Endothelial cell of umbilical vein (primary cell): Measurements from ENCODE around the gene FBN3. TPM values are rescaled to one million over a fixed set of nuclear protein-coding genes. Genes with fewer than 3 reads are reported as not detected.

Experiments used
- BruUV-seq: library from RNA; stranded (reverse); fragments of 400-500 nt; replicated peaks from 2 replicates; lab custom pipeline; 2021; lab: Mats Ljungman, UMichigan
- CTCF ChIA-PET: fragments of 300-600, 350-600 bp; sonication (Branson Sonifier 250); formaldehyde crosslinking; loops from one replicate; lab custom pipeline; 2021; ENCODE audit warnings: antibody characterized with exemption, inconsistent platforms; lab: Charles Lee
- POLR2A ChIA-PET: fragments of 300-600, 350-600 bp; sonication (Branson Sonifier 250); formaldehyde crosslinking; loops from one replicate; lab custom pipeline; 2021; ENCODE audit warnings: antibody characterized with exemption, inconsistent platforms; lab: Charles Lee
- DNase-seq: peaks from one replicate; pipeline ENCODE4 v3.0.0-alpha.2; 2011; ENCODE audit warnings: low read depth, low spot score
- FAIRE-seq: peaks from 2 replicates; lab custom pipeline; 2011; peaks lifted over from hg19 to GRCh38; lab: Jason Lieb, UNC
- H2AFZ ChIP-seq: 2 replicates; pipeline ENCODE4 v1.6.0; 2012; ENCODE audit warnings: low read depth, low read length, control low read depth, inconsistent platforms
- H3K27ac ChIP-seq: 2 replicates; pipeline ENCODE4 v1.5.1; 2011; ENCODE audit warnings: low read depth, mild to moderate bottlenecking, control low read depth, low read length, moderate library complexity; ENCODE audit not compliant: insufficient read depth
- H3K27me3 ChIP-seq, 2 experiments: 2 replicates each; pipeline versions ENCODE4 v1.6.0 to v1.6.1; 2011; ENCODE audit warnings: low read length in 2 of 2, mixed read lengths in 1 of 2; ENCODE audit not compliant: control insufficient read depth in 2 of 2, insufficient read depth in 2 of 2
- H3K36me3 ChIP-seq, 2 experiments: 2 replicates in 1 of 2; 3 replicates in 1 of 2; pipeline ENCODE4 v1.5.1; 2011; ENCODE audit warnings: low read length in 2 of 2, mild to moderate bottlenecking in 1 of 2, moderate library complexity in 1 of 2; ENCODE audit not compliant: control insufficient read depth in 2 of 2, insufficient read depth in 2 of 2; ENCODE audit errors: extremely low read depth in 1 of 2
- H3K4me1 ChIP-seq: 3 replicates; pipeline ENCODE4 v1.5.1; 2011; ENCODE audit warnings: mild to moderate bottlenecking, low read length; ENCODE audit not compliant: control insufficient read depth, insufficient read depth; ENCODE audit errors: extremely low read depth
- H3K4me2 ChIP-seq: 2 replicates; pipeline ENCODE4 v1.6.1; 2011; ENCODE audit warnings: low read length, control low read depth, mixed read lengths; ENCODE audit not compliant: insufficient read depth
- H3K4me3 ChIP-seq, 3 experiments: fragments of 200-600 bp in 1 of 3; sonication (generic), shearing (Covaris generic) in 1 of 3; replicated peaks in 1 of 3; 2 replicates each; pipeline ENCODE4 v1.5.1; 2011 to 2016; ENCODE audit warnings: control low read depth in 3 of 3, low read length in 3 of 3, mild to moderate bottlenecking in 2 of 3, inconsistent platforms in 1 of 3, low read depth in 1 of 3, moderate library complexity in 1 of 3; ENCODE audit not compliant: insufficient read depth in 1 of 3
- H3K79me2 ChIP-seq: 2 replicates; pipeline ENCODE4 v1.6.0; 2012; ENCODE audit warnings: low read length, inconsistent platforms; ENCODE audit not compliant: control insufficient read depth, insufficient read depth
- H3K9ac ChIP-seq: replicated peaks from 2 replicates; pipeline ENCODE3; 2011; ENCODE audit warnings: low read length, control low read depth; ENCODE audit not compliant: insufficient read depth; ENCODE audit errors: extremely low read depth
- H3K9me1 ChIP-seq: replicated peaks from 3 replicates; pipeline ENCODE4 v1.6.0; 2011; ENCODE audit warnings: mild to moderate bottlenecking, low read length; ENCODE audit not compliant: control insufficient read depth, insufficient read depth; ENCODE audit errors: extremely low read depth
- H3K9me3 ChIP-seq: replicated peaks from 2 replicates; pipeline ENCODE4 v1.5.1; 2012; ENCODE audit warnings: low read length, inconsistent platforms; ENCODE audit not compliant: control insufficient read depth, insufficient read depth
- H4K20me1 ChIP-seq: replicated peaks from 2 replicates; pipeline ENCODE3; 2011; ENCODE audit warnings: mild to moderate bottlenecking, low read length; ENCODE audit not compliant: control insufficient read depth, insufficient read depth; ENCODE audit errors: extremely low read depth
- CTCF ChIP-seq, 2 donors: IDR thresholded peaks; 1 replicate in 1 of 2; 2 replicates in 1 of 2; pipeline ENCODE4 v1.5.1; 2011; ENCODE audit warnings: low read length in 2 of 2, mild to moderate bottlenecking in 2 of 2, moderate library complexity in 2 of 2, control low read depth in 1 of 2, inconsistent platforms in 1 of 2, low read depth in 1 of 2; ENCODE audit not compliant: insufficient read depth in 1 of 2; ENCODE audit errors: extremely low read depth in 1 of 2
- EZH2 ChIP-seq: IDR thresholded peaks from 2 replicates; pipeline ENCODE4 v1.6.1; 2012; ENCODE audit warnings: borderline replicate concordance, low read depth, mild to moderate bottlenecking, moderate library complexity, low read length, inconsistent platforms; ENCODE audit not compliant: severe bottlenecking
- FOS ChIP-seq: IDR thresholded peaks from 2 replicates; pipeline ENCODE4 v1.6.1; 2011; ENCODE audit warnings: mild to moderate bottlenecking, low read length, moderate library complexity, borderline replicate concordance; ENCODE audit not compliant: insufficient read depth
- GATA2 ChIP-seq: IDR thresholded peaks from 2 replicates; pipeline ENCODE4 v1.7.0; 2011; ENCODE audit warnings: low read depth, mild to moderate bottlenecking, moderate library complexity, mixed read lengths, low read length; ENCODE audit not compliant: insufficient read length, insufficient read depth
- JUN ChIP-seq: IDR thresholded peaks from 2 replicates; pipeline ENCODE4 v1.6.1; 2011; ENCODE audit warnings: borderline replicate concordance, low read depth; ENCODE audit not compliant: insufficient read length, insufficient read depth
- MAX ChIP-seq: IDR thresholded peaks from 2 replicates; pipeline ENCODE4 v1.6.1; 2011; ENCODE audit not compliant: insufficient read depth, insufficient read length
- MYC ChIP-seq: IDR thresholded peaks from one replicate; pipeline ENCODE4 v1.6.1; 2011; ENCODE audit warnings: mild to moderate bottlenecking, low read depth, low read length
- POLR2A ChIP-seq: IDR thresholded peaks from 2 replicates; pipeline ENCODE4 v1.6.1; 2012; ENCODE audit warnings: low read depth, mild to moderate bottlenecking, control low read depth, low read length
- POLR2AphosphoS5 ChIP-seq: IDR thresholded peaks from 2 replicates; pipeline ENCODE4 v1.6.1; 2012; ENCODE audit warnings: low read depth, mild to moderate bottlenecking, control low read depth, low read length, moderate library complexity; ENCODE audit not compliant: insufficient read depth
- dilution Hi-C: fragments of 300-500 bp; cut with MboI; formaldehyde crosslinking; loops from one replicate; pipeline ENCODE4 v1.15.0; 2019; ENCODE audit warnings: low sequenced_read_pairs; ENCODE audit not compliant: extremely low pct_ligation_motif_present
- intact Hi-C: fragments of 100-400 bp; cut with micrococcal nuclease; formaldehyde crosslinking; loops from one replicate; pipeline ENCODE4 v1.10.0; 2022
- polyA plus RNA-seq, 4 experiments: library from polyadenylated mRNA; depleted of rRNA in 3 of 4; stranded (reverse) in 3 of 4; unstranded in 1 of 4; fragments of >200 nt; gene quantifications; 2 replicates each; pipeline versions ENCODE4 v1.2.1 to v1.2.3, GENCODE V29; 2011 to 2012; ENCODE audit warnings: missing spikeins in 1 of 4
- total RNA-seq: library from RNA; stranded (reverse); gene quantifications from 2 replicates; pipeline ENCODE4 v1.2.3, GENCODE V29; 2021

Gene FBN3
- total and polyA plus RNA-seq, 2 donors (not counting 3 experiments of a cell fraction or from before 2014, with no cell fraction given): not detected

- no peaks in the 10 kb centered on the region for H3K9me3 ChIP-seq
- DNase-seq (no peak), FAIRE-seq (no peak)
- no peaks in the 10 kb centered on the region for H3K4me1 ChIP-seq
- ChIA-PET POLR2A (no interaction called here), CTCF (no interaction called here)
- H4K20me1 ChIP-seq: no peaks in the 10 kb centered on the region
- no peaks in the 10 kb centered on the region for H3K36me3 ChIP-seq
- no peak overlapping the region for H2AFZ ChIP-seq
- no peak overlapping the region for H3K27ac ChIP-seq
- no TSS peak for BruUV-seq
- no peak overlapping the region for H3K4me3 ChIP-seq
- dilution Hi-C loops: no loop called here
- H3K4me2 ChIP-seq: no peak overlapping the region
- no peak overlapping the region for H3K9ac ChIP-seq
- H3K79me2 ChIP-seq: no peaks in the 10 kb centered on the region
- H3K9me1 ChIP-seq: no peaks in the 10 kb centered on the region
- intact Hi-C loops: no loop called here
- no peaks in the 10 kb centered on the region for H3K27me3 ChIP-seq
- TF ChIP-seq CTCF (IDR thresholded peaks at IDR 0.05; ENCODE audit: extremely low read depth in 1 of 2, insufficient read depth in 1 of 2, low read depth in 1 of 2, low read length in 2 of 2) (no peak), EZH2 (no peak), MYC (no peak), FOS (no peak), GATA2 (no peak), POLR2AphosphoS5 (no peak), JUN (no peak), MAX (no peak), POLR2A (no peak)
Observed at GRCh38 chr19:8022275-8022674, 127.1 kb downstream of the FBN3 start.
